ENCODE measurements around the gene ERICH3. TPM values are rescaled to one million over a fixed set of nuclear protein-coding genes. Genes with fewer than 3 reads are reported as not detected.
A peak's percentile ranks its signal among the peaks of the same experiment; 100 is the strongest.

Gene ERICH3, protein sequence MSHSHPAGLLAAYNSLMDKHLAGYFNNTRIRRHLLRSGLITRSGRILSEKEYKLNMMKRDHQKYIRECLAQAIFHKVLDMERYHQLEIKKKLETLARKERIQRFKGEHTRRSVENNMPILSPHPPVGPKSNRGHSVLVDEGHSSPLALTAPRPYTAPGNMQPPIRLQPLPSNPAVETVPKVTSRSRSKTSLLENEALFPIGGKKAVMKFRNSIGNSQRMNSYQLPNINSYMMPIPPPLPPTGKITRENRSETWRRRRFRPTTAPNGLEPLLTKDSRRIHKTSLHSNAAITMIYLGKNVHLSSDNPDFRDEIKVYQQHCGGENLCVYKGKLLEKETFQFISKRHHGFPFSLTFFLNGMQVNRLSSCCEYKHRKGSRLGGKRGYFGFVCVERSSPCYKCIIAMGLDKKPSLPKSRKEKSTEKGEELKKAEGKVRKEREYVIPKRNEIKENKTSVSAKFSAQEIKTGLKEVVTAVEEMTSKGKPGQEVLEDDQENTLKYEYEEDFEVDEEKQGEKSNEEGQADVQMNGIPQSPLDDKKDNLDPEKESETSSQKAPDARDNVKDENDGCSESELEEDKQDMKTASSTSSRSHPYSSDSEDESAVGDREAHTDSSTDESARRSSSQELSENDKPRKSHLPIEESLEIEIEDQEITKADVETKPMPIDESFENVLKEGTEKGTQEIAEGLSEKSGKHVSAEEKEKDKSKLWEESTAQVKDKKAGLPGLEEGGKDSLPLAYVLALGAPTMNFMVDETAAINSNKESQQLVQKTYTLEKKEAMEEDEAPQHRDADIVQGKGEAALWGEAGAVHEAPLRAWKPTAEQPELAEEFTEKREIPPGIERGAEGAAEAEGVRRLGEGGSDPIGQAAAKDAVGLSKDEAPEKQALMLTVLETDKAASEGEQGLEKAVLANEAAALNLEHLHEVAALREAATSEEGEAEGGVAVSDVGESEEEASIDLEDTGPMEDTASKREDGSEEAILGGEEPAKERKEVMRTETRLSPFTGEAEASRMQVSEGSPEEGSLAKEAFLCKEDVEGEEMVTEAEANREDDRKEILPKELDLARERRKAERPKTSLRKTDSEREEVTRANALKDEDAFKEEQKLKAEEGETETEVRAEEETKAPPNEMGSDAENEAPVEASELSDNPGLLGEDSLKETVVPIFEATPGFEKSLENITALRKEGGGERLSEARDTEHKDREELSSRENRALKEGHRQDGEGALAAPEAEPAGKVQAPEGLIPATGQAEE (N-terminal part only)
- total RNA-seq (10 to 100 TPM in 1 of 2 donors, 1 to 10 TPM in 1; 5.7 to 12.9 TPM), polyA plus RNA-seq (ENCODE audit: insufficient read length in 2 of 2) (10 to 100 TPM; 13.5 to 16.0 TPM)
- long read RNA-seq, donor 1: 0 reads
- long read RNA-seq, donor 2: 0 reads
- long read RNA-seq, donor 3: 0 reads
- long read RNA-seq, donor 4: 0 reads

GRCh38 chr1:74673351-74674111 lies at the start of gene ERICH3:
Gene ERICH3 (minus strand): TSS chr1:74673792. CDS start chr1:74673519, 273 bp downstream.
- Histone ChIP-seq H3K27me3 (ENCODE audit: control insufficient read depth, insufficient read depth, low read length) (no peaks in the 10 kb centered on the region), H3K4me3 (ENCODE audit: low read depth, low read length) (peak within 1 kb of the TSS; percentile 38), H3K4me1 (ENCODE audit: control insufficient read depth, insufficient read depth, low read length) (peaks cover 8% of the 10 kb centered on the region), H3K9me3 (ENCODE audit: control insufficient read depth, insufficient read depth, low read length) (peaks cover 3% of the 10 kb centered on the region), H3K36me3 (ENCODE audit: control insufficient read depth, insufficient read depth, low read length) (no peaks in the 10 kb centered on the region), H3K27ac (ENCODE audit: low read depth, low read length) (peak within 1 kb of the TSS; percentile 48)
- under 1% methylated on average over 32 of the region's 44 CpGs for WGBS (ENCODE audit: insufficient coverage)
- DNase-seq (ENCODE audit: low read depth in 4 of 6, low spot score in 6 of 6): peak; percentile 27 to 88 (median 48)

GRCh38 chr1:74717626-74718025 lies 44.0 kb upstream of the ERICH3 start:
- no peak overlapping the region for H3K4me3 ChIP-seq (ENCODE audit: low read depth, low read length)
- 90% methylated on average over 2 of the region's 2 CpGs for WGBS (ENCODE audit: insufficient coverage)
- no peaks in the 10 kb centered on the region for H3K36me3 ChIP-seq (ENCODE audit: control insufficient read depth, insufficient read depth, low read length)
- no peak overlapping the region for H3K27ac ChIP-seq (ENCODE audit: low read depth, low read length)
- H3K4me1 ChIP-seq (ENCODE audit: control insufficient read depth, insufficient read depth, low read length): no peaks in the 10 kb centered on the region
- no peaks in the 10 kb centered on the region for H3K9me3 ChIP-seq (ENCODE audit: control insufficient read depth, insufficient read depth, low read length)
- no peaks in the 10 kb centered on the region for H3K27me3 ChIP-seq (ENCODE audit: control insufficient read depth, insufficient read depth, low read length)
- no peak for DNase-seq (ENCODE audit: low read depth in 4 of 6, low spot score in 6 of 6)

DNA sequence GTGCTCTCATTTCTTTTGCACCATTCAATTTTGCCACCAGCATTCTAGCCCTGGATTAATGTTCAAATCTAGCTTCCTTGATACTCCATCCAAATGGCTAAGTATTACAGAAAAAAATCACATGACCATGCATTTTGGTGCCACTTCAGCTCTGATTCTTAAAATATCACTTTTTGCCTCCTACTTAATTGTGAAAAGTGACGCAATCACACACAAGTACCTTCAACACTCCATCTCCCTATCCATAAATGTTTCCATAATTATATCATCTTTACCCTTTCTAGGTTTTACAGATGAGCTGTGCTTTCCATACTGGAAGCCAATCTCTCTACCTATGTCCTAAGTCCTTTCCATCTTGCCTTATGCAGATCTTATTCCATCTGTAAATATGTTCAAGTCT lies 43.2 kb upstream of the ERICH3 start:
- Histone ChIP-seq H3K4me3 (ENCODE audit: low read depth, low read length) (no peak overlapping the region), H3K27ac (ENCODE audit: low read depth, low read length) (no peak overlapping the region), H3K9me3 (ENCODE audit: control insufficient read depth, insufficient read depth, low read length) (no peaks in the 10 kb centered on the region), H3K36me3 (ENCODE audit: control insufficient read depth, insufficient read depth, low read length) (no peaks in the 10 kb centered on the region), H3K27me3 (ENCODE audit: control insufficient read depth, insufficient read depth, low read length) (no peaks in the 10 kb centered on the region), H3K4me1 (ENCODE audit: control insufficient read depth, insufficient read depth, low read length) (no peaks in the 10 kb centered on the region)
- DNase-seq (ENCODE audit: low read depth in 4 of 6, low spot score in 6 of 6): no peak
- WGBS (ENCODE audit: insufficient coverage): 100% methylated on average over 1 of the region's 1 CpG

- Histone ChIP-seq H3K36me3 (ENCODE audit: control insufficient read depth, insufficient read depth, low read length) (no peaks in the 10 kb centered on the region), H3K4me3 (ENCODE audit: low read depth, low read length) (no peak overlapping the region), H3K27me3 (ENCODE audit: control insufficient read depth, insufficient read depth, low read length) (no peaks in the 10 kb centered on the region), H3K27ac (ENCODE audit: low read depth, low read length) (no peak overlapping the region), H3K4me1 (ENCODE audit: control insufficient read depth, insufficient read depth, low read length) (no peaks in the 10 kb centered on the region), H3K9me3 (ENCODE audit: control insufficient read depth, insufficient read depth, low read length) (no peaks in the 10 kb centered on the region)
- WGBS (ENCODE audit: insufficient coverage): 86% methylated on average over 1 of the region's 6 CpGs
- DNase-seq (ENCODE audit: low read depth in 4 of 6, low spot score in 6 of 6): no peak
Measured at GRCh38 chr1:74715806-74716205, 42.2 kb upstream of the ERICH3 start.

- Histone ChIP-seq H3K9me3 (ENCODE audit: control insufficient read depth, insufficient read depth, low read length) (no peaks in the 10 kb centered on the region), H3K27me3 (ENCODE audit: control insufficient read depth, insufficient read depth, low read length) (no peaks in the 10 kb centered on the region), H3K4me1 (ENCODE audit: control insufficient read depth, insufficient read depth, low read length) (no peaks in the 10 kb centered on the region), H3K4me3 (ENCODE audit: low read depth, low read length) (no peak overlapping the region), H3K36me3 (ENCODE audit: control insufficient read depth, insufficient read depth, low read length) (no peaks in the 10 kb centered on the region), H3K27ac (ENCODE audit: low read depth, low read length) (no peak overlapping the region)
- 86% methylated on average over 1 of the region's 1 CpG for WGBS (ENCODE audit: insufficient coverage)
- no peak for DNase-seq (ENCODE audit: low read depth in 4 of 6, low spot score in 6 of 6)
Measured at GRCh38 chr1:74715236-74715502, 41.6 kb upstream of the ERICH3 start.

GRCh38 chr1:74714429-74715235 lies 41.0 kb upstream of the ERICH3 start:
- 67% methylated on average over 1 of the region's 1 CpG for WGBS (ENCODE audit: insufficient coverage)
- Histone ChIP-seq H3K4me1 (ENCODE audit: control insufficient read depth, insufficient read depth, low read length) (no peaks in the 10 kb centered on the region), H3K9me3 (ENCODE audit: control insufficient read depth, insufficient read depth, low read length) (no peaks in the 10 kb centered on the region), H3K27ac (ENCODE audit: low read depth, low read length) (no peak overlapping the region), H3K36me3 (ENCODE audit: control insufficient read depth, insufficient read depth, low read length) (no peaks in the 10 kb centered on the region), H3K27me3 (ENCODE audit: control insufficient read depth, insufficient read depth, low read length) (no peaks in the 10 kb centered on the region), H3K4me3 (ENCODE audit: low read depth, low read length) (no peak overlapping the region)
- no peak for DNase-seq (ENCODE audit: low read depth in 4 of 6, low spot score in 6 of 6)

DNA sequence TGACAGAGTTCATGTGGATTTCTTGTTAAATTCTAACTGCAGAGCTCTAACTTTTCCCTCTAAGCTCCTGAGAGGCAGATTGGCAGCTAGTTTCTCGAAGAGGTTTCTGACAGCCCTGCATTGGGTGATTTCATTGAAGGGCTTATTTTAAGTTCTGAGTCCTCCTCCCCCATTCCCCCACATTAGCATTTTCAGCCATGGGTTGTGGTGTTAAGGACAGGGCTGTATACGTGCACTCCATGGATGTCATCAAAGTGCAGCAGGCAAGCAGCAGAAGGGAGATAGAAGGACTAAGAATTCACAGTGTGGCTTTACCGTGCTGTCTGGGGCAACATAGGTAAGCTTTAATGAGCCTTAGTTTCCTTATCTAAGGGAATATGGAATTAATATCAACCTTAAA lies 40.3 kb upstream of the ERICH3 start:
- H3K27me3 ChIP-seq (ENCODE audit: control insufficient read depth, insufficient read depth, low read length): no peaks in the 10 kb centered on the region
- no peaks in the 10 kb centered on the region for H3K36me3 ChIP-seq (ENCODE audit: control insufficient read depth, insufficient read depth, low read length)
- no peak overlapping the region for H3K27ac ChIP-seq (ENCODE audit: low read depth, low read length)
- WGBS (ENCODE audit: insufficient coverage): 80% methylated on average over 1 of the region's 3 CpGs
- no peaks in the 10 kb centered on the region for H3K4me1 ChIP-seq (ENCODE audit: control insufficient read depth, insufficient read depth, low read length)
- no peak for DNase-seq (ENCODE audit: low read depth in 4 of 6, low spot score in 6 of 6)
- no peak overlapping the region for H3K4me3 ChIP-seq (ENCODE audit: low read depth, low read length)
- no peaks in the 10 kb centered on the region for H3K9me3 ChIP-seq (ENCODE audit: control insufficient read depth, insufficient read depth, low read length)

DNA sequence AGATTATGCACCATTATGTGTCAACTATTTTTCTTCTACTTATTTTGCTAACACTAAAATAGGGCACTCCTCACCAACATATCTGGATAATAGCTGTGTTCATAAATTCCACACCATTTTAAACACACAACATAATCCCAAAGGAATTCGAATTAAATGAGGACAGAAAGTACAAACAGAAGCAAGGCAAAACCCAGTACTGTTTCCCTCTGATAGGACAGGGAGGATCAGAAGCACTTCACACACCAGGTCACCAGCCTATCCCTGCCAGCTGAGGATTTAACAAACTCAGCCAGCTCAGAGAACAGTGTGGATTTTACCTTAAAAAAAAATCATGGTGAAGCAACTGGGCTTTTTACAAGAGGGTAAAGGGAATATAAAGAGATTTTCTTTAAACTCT lies 39.3 kb upstream of the ERICH3 start:
- no peak for DNase-seq (ENCODE audit: low read depth in 4 of 6, low spot score in 6 of 6)
- Histone ChIP-seq H3K9me3 (ENCODE audit: control insufficient read depth, insufficient read depth, low read length) (no peaks in the 10 kb centered on the region), H3K4me3 (ENCODE audit: low read depth, low read length) (no peak overlapping the region), H3K27me3 (ENCODE audit: control insufficient read depth, insufficient read depth, low read length) (no peaks in the 10 kb centered on the region), H3K27ac (ENCODE audit: low read depth, low read length) (no peak overlapping the region), H3K4me1 (ENCODE audit: control insufficient read depth, insufficient read depth, low read length) (no peaks in the 10 kb centered on the region), H3K36me3 (ENCODE audit: control insufficient read depth, insufficient read depth, low read length) (no peaks in the 10 kb centered on the region)
- WGBS (ENCODE audit: insufficient coverage): no CpG with 5 or more reads among the region's 1 CpG

Data from spinal cord (tissue), 10 donors.